Ureter (tissue), 1 donor: ENCODE measurements around the gene C17orf113. TPM values are rescaled to one million over a fixed set of nuclear protein-coding genes. Genes with fewer than 3 reads are reported as not detected.
"Not testable (repeated sequence)": the region's sequence is repeated elsewhere in the genome, so short reads cannot be mapped to it uniquely, and the experiment has no call there.

ENCODE experiments used
- DNase-seq: peaks from one replicate; pipeline ENCODE4 v3.0.0-alpha.2; 2020; ENCODE audit warnings: low spot score
- total RNA-seq: library from RNA; stranded (reverse); gene quantifications from one replicate; pipeline ENCODE4 v1.2.4, GENCODE V29; 2023
- donor health status: DM: yes; HTN: yes; CAD: no.

Gene C17orf113
- total RNA-seq, 1 donor from 2014 or later: 1.9 TPM

GRCh38 chr17:42016941-42017865 lies 33.2 kb downstream of the C17orf113 start, which contains the start of gene DNAJC7:
TSS of gene DNAJC7 (minus strand) at chr17:42017439. CDS start at chr17:42017416, 23 bp downstream.
- peak; percentile 90 for DNase-seq

- DNase-seq: no peak
These were observed 34.0 kb downstream of the C17orf113 start for GRCh38 chr17:42016411-42016831.

- not testable (repeated sequence) for DNase-seq
These were observed 36.7 kb downstream of the C17orf113 start for GRCh38 chr17:42013740-42014139.

GRCh38 chr17:42012363-42012762 lies 38.0 kb downstream of the C17orf113 start:
- not testable (repeated sequence) for DNase-seq

GRCh38 chr17:42010898-42011516 lies 39.4 kb downstream of the C17orf113 start:
- no peak for DNase-seq

GRCh38 chr17:42010266-42010680 lies 40.1 kb downstream of the C17orf113 start:
- not testable (repeated sequence) for DNase-seq

- DNase-seq: no peak
These were observed 41.2 kb downstream of the C17orf113 start for GRCh38 chr17:42009170-42009569.

GRCh38 chr17:42005166-42005565 lies 45.2 kb downstream of the C17orf113 start:
- DNase-seq: no peak

GRCh38 chr17:42002792-42003301 lies 47.6 kb downstream of the C17orf113 start:
- DNase-seq: no peak

GRCh38 chr17:42002175-42002791 lies 48.1 kb downstream of the C17orf113 start:
- DNase-seq: no peak

GRCh38 chr17:42001729-42002128 lies 48.7 kb downstream of the C17orf113 start:
- no peak for DNase-seq

- DNase-seq: no peak
These were observed 49.8 kb downstream of the C17orf113 start for GRCh38 chr17:42000413-42001133.

GRCh38 chr17:41998497-41998896 lies 51.9 kb downstream of the C17orf113 start:
- DNase-seq: no peak

GRCh38 chr17:41996855-41997164 lies 53.6 kb downstream of the C17orf113 start:
- DNase-seq: no peak

GRCh38 chr17:41992576-41992975 lies 57.8 kb downstream of the C17orf113 start:
- no peak for DNase-seq

- no peak for DNase-seq
These were observed 60.5 kb downstream of the C17orf113 start for GRCh38 chr17:41989702-41990419.

- DNase-seq: no peak
These were observed 62.0 kb downstream of the C17orf113 start for GRCh38 chr17:41988418-41988817.
